Daoy (cell line): ENCODE measurements around the gene SMIM10L2A. TPM values are rescaled to one million over a fixed set of nuclear protein-coding genes. Genes with fewer than 3 reads are reported as not detected.
A peak's percentile ranks its signal among the peaks of the same experiment; 100 is the strongest.
"Not testable (repeated sequence)": the region's sequence is repeated elsewhere in the genome, so short reads cannot be mapped to it uniquely, and the experiment has no call there.

Experiments
- DNase-seq: peaks from one replicate; pipeline ENCODE4 v3.0.0-alpha.2; 2015; ENCODE audit warnings: low read depth
- total RNA-seq: library from RNA; depleted of rRNA; stranded (reverse); fragments of >200 nt; shearing (Covaris generic); gene quantifications from 2 replicates; pipeline ENCODE4 v1.2.3, GENCODE V29; 2014; rRNA removed

SMIM10L2A gene
- total RNA-seq, 1 experiment from 2014 or later, result 0.17 TPM

DNA sequence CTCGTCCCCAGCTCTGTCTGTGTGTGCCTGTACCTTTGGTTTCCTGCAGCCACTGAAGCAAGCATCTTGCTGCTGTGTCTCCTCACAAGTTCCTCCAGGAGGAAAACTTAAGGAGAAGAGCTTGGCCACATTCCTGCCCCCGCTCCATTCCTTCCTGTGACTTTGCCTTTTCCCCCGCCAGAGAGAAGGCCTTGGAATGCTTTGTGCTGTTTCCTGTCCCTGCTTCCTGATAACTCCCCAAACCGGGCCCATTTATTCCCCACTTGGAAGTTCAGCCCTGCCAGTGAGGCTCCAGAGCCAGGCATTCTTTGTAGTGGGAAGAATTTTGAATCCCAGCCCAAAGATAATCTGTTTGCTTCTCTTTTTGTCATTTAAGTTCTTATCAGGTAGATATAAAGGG lies 33.1 kb downstream of the SMIM10L2A start:
- DNase-seq, result no peak

DNA sequence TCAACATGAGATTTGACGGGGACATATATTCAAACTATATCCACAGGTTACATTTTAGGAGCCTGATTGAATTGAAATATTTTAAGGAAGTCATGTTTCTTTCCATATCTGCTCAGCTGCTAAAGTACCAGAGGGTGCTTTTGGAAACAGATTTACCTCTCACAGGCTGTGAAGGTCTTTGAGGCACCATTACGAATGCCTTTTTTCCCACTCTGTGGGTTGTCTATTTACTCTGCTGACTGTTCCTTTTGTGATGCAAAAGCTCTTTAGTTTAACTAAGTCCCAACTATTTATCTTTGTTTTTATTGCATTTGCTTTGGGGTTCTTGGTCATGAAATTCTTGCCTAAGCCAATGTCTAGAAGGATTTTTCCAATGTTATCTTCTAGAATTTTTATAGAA lies 40.0 kb downstream of the SMIM10L2A start:
- not testable (repeated sequence) for DNase-seq

DNA sequence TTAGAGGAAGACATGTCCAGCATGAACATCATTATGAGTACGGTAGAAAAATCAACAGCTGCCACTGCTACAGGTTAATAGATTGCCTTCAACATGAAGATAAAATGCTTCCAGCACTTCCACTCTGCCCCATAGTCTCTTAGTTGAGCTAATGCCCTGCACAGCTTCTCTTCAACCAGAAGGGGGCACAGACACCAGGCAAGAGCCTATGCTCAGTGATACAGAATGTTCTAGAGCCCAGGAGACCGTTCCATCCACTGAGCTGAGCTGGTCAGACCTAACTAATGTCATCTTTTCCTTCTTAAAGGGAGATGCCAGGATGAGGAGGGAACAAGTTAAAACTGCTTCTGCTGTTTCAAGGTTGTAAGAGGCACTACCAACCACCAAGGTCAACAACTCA lies 42.2 kb downstream of the SMIM10L2A start:
- no peak for DNase-seq

DNA sequence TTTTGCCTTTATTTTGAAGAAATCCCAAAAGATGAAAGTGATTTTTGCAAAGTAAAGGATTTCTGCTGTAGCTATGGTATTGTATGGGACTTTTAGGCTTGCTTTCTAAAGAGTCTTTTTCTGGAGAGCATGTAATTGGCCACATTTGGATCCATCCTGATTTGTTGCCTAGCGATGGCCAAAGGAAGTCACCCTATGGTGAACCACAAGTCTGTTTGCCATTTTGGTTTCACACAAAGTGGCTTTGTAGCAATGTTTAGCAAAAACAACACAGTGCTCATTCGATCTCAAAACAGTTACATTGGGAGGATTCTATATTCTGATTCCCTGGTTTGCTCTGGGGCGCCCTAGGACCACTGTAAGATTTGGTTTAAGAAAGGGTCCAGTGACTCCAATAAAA lies 54.6 kb downstream of the SMIM10L2A start:
- no peak for DNase-seq

DNA sequence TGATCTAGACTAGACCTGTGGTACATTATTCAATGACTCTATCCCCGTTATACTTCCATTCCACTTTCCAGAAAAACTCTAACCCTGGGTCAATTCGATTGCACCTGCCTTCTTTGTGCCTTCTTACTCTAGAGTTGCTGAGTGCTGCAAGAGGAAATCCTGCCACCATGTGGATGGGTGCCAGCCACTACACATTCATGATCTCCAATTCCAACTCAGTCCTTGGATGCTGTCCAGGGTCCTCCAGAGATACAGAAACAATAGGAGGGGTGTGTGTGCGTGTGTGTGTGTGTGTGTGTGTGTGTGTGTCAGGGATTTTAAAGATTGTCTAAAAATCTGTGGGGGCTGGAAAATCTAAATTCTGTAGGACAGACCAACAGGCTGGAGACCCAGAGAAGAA lies 55.8 kb downstream of the SMIM10L2A start:
- peak; percentile 65 for DNase-seq

Other genes starting within 250 kb of the SMIM10L2A start
- not detected in 2 replicates for gene ETDA, start 169.9 kb upstream of the SMIM10L2A start, total RNA-seq
- not detected in 2 replicates for gene ETDC, start 112.5 kb upstream of the SMIM10L2A start, total RNA-seq
- 2.4 and 9.8 TPM in 2 replicates for gene ZNF75D, start 77.8 kb upstream of the SMIM10L2A start, total RNA-seq
- 1.9 and 3.8 TPM in 2 replicates for gene ZNF449, start 77.1 kb upstream of the SMIM10L2A start, total RNA-seq
- 4.0 and 5.6 TPM in 2 replicates for gene INTS6L, start 98.7 kb downstream of the SMIM10L2A start, total RNA-seq